GM18861 (cell line): ENCODE results near the gene ECT2L.
A peak's percentile ranks its signal among the peaks of the same experiment; 100 is the strongest.

Experiments used
- ATAC-seq: cut with Tn5 transposase; IDR thresholded peaks from one replicate; pipeline ENCODE4 v1.9.1; 2021; ENCODE audit not compliant: unreplicated experiment

The ECT2L gene

DNA sequence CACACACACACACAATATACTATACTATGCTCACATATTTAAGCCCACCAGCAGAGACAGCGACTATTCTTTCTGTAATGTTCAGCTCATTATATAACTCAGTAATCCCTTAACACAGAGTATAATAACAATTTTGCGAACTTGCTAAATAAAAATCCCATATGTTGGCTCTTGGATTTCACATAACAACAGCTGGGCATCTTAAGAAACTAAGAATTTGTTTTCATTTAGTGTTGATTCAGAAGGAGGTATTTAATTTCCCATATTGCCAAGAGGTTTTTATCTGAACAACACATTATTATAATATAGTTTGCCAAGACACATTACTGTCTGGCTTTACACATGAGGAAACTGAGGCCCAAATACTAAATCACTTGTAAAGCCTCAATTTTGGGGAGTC is 7.4 kb downstream of the ECT2L start:
- ATAC-seq = no peak

DNA sequence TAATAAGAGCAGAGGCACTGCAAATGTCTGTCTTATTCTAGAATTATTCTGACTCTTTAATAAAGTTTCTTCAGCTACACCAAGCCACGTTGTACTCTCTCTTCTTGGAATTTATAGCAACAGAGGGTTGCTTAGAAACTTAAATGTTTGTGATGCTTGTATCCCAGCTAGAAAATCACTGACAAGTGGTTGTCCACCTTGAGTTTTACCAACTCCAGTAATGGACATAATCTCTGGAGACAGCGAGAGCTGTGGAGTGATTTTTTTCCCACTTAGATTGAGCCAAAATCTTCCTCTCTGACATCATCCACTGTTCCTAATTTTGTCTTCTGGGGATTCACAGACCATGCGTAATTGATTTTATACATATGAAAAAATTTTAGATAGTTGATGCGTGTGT is 8.0 kb downstream of the ECT2L start:
- no peak for ATAC-seq

DNA sequence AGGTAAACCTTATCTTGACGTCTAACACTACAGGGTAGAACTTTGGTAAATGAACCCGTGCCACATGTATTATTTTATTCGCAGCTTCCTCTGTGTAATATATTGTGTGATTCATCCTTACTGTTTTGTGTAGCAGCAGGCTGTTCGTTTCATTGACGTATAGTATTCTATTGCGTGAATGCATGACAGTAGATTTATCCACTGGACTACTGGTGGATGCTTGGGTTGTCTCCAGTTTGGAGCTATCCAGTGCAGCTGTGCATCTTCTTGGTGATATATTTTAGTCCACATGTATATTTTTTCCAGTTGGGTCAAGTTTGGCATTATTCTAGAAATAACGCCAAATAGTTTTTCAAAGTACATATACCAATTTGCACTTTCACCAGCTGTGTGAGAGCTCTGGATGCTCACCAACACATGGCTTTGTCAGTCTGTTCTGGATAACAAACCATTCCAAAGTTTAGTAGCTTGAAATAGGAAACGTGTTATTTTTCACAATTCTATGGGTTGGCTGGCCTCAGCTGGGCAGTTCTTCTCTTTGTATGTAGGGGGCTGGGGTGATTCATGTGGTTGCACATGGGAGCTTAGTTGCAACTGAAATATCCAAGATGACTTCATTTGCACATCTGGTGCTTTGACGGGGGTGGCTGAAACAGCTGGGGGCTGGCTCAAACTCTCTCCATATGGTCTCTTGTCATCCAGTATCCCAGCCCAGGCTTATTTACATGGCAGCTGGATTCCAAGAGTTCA is 9.3 kb downstream of the ECT2L start:
- no peak for ATAC-seq

DNA sequence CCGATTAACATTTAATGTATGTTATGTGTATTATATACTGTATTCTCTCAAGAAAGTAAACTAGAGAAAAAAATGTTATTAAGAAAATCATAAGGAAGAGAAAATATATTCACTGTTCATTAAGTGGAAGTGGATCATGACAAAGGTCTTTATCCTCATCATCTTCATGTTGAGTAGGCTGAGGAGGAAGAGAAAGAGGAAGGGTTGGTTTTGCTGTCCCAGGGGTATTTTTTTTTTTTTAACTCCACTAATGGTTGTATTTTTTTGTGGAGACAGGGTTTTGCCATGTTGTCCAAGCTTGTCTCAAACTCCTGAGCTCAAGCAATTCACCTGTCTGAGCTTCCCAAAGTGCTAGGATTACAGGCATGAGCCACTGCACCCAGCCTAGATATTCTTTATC is 11.0 kb downstream of the ECT2L start:
- ATAC-seq = no peak

DNA sequence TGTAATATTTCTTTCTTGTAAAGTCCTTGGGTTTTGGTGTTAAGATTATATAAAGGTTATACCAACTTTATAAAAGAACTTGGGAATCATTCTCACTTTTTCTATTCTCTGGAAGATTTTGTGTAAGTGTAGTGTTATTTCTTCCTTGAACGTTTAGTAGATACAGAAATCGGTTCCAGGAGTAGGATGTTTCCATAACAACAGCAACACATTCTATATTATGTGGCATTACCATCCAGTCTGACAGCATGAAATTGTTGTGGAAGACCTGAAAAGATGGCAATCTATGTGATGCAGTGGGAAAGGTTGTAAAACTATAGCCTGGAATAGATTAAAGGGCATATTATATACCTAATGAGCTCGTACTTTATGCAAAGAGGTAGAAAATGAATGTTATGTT is 13.8 kb downstream of the ECT2L start:
- no peak for ATAC-seq

DNA sequence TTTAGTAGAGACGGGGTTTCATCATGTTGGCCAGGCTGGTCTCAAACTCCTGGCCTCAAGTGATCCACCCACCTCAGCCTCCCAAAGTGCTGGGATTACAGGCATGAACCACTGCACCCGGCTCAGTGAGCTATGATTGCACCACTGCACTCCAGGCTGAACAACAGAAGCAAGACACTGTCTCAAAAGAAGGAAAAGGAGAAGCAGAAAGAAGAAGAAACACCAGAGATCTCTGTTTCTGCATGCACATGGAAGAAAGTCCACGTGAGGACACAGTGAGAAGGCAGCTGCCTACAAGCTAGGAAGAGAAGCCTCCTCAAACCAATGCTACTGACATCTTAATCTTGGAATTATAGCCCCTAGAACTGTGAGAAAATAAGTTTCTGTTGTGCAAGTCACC is 16.0 kb downstream of the ECT2L start:
- ATAC-seq = no peak

DNA sequence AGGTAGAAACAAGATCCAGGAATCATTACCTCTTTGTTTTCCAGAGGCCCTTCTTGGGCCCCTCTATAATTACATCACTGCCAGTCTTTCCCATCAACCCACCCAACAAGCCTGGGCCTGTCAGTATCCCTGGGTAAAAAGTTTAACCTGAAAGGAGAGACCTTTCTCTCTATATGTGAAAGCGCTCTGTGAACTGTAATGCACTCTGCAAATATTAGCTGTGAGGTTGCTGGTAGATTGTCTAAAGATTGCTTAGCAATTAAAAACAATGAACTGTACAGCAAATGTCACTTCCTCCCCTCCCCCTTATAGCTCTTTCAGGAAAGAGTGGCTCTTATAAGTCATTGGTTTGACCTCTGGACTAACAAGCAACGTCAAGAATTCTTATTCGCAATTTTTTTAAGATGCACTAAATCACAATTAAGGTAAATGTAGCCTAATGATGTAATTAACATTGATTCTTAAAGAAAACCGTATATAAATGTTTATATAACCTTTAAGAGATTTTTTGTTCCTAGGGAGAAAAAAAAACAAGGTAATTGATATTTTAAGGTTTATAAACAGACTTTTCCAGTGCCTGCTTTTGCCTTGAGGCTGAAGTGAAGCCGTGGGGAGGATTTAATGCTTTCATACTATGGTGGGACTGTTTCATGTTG is 18.4 kb downstream of the ECT2L start:
- ATAC-seq = no peak

DNA sequence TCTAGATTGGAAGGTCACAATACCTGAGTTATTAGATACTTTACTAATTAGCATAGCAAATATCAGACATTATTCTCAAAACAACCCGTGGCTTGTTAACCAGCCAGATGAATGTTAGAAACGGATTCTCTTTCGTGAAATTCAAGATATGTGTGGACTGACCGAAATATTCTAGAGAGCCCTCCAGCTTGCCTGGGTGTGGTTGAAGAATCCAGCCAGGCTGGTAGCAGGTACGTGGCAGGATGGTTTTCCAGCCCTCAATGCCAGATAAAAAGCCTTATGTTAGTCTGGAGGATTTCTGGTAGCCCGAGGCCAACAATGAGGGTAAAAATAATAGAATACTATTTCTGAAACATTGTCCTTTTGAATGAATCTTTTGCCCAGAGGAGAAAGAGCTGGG is 19.3 kb downstream of the ECT2L start:
- ATAC-seq = no peak

DNA sequence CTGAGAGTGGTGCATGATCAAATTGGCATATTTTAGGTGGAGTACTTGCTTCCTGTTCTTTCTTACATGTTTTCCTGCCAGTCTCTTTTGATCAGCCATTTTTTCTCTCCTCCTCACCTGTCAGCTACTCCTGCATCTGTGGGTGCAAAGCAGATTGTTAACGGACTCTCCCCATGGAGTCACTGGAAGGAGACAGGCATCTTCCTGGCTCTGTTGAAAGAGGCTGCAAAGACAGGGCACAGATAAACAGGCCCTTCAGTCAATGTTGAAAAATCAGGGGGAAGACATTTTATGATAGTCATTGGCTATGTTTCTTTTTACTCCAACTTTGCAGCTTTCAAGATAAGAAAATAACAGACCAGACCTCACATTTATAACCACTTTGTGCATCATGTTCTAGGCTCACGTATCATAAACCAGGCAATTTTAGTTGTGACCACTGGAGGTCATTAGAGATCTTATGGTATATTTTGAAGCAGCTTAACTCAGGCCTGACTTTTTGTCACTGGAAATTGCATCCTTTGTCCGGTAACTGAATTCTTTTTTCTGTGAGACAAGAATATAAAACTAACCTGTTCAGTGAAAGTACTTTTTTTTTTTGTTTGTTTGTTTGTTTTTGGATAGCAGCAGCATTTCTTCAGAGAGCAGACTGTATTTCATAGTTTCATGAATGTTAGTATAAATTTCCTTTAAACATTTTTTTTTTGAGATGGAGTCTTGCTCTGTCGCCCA is 20.1 kb downstream of the ECT2L start:
- peak; percentile 56 for ATAC-seq

DNA sequence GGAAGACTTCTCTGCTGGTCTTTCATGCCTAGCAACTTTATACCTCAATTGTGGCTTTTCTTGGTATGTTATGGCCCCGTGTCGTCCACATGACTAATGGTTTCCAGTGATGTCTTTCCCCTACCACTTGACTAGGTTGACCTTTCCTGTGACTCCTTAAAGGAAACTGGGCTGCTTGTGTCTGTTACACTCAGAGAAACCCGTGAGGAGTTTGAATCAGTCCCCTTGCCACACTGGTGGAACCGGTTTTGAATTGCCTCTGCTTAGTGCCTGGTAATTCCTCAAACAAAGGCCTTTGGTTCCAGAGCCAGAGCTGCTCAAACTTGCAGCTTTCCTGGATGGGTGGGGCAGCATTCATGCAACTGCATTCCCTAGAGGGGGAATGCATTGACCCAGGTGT is 21.9 kb downstream of the ECT2L start:
- ATAC-seq = no peak

DNA sequence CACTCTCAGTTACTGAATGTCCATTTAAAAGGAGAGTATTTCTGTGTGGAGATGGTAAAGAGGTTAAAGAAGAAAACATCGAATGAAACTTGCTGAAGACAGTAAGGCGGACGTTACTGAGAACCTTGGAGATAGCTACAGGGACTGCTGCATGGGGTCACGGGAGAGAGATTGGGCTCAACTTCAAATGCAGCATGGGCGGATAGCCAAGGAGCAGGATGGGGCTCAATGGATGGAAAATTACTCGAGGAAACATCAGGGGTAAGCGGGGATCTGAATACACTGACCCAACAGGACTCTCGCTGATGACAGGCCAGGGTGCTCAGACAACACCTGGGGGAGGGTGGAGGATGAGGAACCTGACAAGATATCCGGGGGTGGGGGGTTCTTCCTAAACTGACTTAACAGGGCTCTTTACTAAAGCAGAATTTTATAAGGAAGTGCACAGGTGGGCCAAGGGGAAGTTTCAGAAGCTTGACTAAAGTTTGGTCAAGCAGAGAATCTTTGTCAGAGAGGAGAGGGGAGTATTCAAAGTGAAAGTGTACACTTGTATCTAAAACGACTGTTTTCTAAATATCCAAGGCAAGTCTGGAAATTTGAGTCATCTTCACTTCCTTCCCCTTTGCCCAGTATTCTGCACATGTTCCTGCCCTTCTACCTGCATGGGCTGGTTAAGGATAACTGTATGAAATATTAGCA is 22.8 kb downstream of the ECT2L start:
- ATAC-seq = peak; percentile 75

DNA sequence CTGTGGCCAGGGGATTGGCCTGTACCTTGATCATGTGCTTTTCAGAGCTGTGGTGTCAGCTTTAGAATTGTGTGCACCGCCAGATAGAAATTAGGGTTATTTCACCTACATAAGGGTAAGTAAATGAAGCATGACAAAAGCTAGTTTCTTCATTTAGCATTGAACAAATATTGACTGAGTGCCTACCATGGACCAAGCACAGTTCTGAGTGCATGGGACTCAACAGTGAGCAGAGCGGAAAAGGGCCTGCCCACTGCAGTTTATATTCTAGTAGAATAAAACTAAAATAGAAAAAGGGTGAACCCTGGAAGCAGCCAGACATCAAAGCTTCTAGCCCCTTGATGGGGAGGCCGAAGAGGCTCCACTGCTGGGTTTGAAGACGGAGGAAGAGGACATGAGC is 25.6 kb downstream of the ECT2L start:
- no peak for ATAC-seq

DNA sequence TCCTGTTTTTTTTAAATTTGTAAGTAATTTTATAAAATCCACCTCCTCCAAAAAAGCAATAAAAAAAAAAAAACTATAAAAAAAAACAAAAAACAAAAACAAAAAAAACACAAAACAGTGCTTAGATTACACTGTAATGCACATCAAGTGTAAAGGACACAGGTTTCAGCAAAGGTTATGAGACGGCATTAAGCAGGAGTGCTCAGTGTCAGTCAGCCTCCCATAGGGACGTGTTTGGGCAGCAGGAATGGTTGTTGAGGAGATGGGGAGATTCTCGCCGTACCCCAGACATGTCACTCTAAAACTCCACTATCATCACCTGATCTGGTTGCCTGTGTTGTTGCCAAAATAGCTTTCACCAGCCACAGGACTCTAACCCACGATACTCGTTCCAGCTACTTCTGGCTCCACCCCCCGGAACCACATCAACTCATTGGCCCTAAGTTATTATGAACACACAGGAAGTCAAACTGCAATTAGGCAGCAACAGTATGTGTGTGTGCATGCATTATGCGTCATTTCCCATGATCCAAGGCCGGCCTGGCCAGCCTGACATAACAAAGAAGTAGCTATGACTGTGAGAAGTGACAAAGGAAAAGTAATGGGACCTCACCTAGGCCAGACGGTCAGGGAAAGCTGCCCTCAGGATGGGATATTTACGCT is 28.7 kb downstream of the ECT2L start:
- ATAC-seq = no peak

DNA sequence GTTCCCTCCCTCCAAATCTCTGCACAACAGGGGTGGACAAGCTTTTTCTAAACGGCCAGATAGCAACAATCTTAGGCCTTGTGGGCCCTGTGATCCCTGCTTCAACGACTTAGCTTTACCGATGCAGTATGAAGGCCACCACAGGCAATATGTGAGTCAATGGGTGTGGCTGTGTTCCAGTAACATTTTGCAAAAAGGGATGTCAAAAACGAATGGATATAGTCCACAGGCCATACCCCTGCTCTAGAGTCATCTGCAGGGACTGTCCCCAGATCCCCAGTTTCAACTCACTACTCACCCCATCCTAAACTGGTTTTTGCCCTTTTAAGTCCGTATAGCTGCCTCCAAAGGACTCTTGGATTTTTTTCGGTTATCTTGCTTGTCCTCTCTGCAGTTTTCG is 34.4 kb downstream of the ECT2L start:
- no peak for ATAC-seq

DNA sequence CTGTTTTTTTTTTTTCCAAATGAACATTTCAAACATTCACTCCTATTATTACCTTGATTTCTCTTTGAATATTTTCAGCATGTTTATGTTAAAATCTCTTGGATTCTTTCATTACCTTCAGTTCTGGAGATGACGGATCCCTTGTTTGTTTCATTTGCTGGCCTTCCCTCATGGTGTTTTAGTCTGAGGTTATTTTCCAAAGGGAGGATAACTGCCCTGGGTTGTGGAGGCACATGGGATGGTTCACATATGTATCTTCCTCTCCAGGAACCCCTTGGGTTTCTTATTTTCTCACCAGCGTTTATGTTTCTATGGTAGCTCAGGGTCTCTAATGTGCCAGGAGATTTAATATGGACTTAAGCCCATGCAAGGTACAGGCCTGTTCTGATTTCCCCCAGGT is 36.3 kb downstream of the ECT2L start:
- no peak for ATAC-seq

DNA sequence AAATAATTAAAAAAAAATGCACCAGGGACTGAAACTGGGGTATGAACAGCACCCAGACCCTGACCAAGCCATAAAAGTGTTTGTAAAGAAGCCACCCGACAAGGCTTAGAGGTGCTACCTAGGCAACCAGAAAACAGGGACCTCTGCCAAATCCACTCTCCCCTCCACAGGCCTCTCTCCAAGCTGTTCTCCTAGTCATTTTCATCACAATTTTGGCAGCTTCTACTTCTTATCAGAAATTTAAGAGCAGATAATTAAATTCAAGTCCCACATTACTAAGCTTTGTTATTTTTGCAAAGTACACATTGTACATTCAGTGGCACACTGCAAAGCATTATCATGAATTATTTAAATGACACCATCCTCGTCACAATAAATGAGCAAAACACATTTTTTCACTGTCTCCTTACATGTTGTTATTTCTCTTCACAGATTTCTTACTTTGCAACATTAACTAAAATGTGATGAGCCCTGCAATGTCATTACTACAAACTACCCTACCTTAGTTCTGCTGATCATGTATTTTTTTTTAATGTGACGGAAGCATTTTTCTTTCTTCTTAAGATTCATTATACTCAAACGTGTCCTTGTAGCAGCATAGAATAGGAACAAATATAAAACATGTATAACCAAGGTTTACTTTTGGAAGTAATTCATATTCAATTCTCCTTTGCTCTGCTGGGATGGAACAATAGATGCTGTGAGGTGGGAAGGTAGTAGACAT is 38.1 kb downstream of the ECT2L start:
- ATAC-seq = no peak

DNA sequence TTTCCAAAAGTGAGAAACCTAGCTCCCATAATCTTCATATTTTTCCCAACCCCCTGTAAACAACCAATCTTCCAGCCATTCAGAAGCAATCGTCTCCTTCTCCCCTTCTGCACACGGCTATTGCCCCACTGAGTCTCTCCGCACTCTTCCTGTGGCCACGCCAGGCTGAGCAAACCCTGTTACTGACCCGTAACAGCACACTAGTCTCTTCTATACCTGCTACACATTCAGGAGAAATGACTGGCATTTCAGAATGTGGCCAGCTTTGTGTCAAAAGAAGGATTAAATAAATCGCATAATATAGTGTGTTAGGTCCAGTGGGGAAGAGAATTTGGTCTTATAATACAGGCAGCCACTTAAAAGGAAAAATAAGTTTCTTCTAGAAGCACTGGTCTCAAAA is 41.4 kb downstream of the ECT2L start:
- ATAC-seq = no peak

DNA sequence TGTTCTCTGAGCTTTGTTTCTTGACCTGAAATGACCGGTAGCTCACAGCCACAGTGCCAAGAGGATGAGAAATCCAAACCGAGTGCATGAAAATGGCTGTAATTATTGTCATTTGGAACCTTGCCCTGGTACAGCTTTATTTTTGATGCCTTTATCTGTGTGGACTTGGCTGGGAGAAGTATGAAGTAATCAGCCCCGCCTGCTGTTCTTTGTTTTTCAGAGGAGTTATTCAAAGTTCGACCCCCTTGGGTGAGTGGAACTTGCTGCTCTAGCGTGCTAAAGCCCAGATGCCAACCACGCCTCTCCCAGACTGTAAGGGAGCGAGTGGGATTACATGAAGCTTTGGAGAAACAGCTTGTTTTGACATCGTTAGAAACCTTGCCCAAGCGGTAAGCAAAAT is 48.3 kb downstream of the ECT2L start:
- ATAC-seq = no peak

DNA sequence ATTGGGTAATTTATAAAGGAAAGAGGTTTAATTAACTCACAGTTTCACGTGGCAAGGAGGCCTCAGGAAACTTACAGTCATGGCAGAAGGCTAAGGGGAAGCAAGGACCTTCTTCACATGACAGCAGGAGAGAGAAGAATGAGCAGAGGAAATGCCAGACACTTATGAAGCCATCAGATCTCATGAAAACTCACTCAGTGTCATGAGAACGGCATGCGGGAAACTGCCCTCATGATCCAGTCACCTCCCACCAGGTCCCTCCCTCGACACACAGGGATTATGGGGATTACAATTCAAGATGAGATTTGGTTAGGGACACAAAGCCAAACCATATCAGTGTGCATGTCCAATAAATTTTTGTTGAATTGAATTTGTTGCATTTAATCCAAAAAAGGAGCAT is 52.0 kb downstream of the ECT2L start:
- no peak for ATAC-seq

DNA sequence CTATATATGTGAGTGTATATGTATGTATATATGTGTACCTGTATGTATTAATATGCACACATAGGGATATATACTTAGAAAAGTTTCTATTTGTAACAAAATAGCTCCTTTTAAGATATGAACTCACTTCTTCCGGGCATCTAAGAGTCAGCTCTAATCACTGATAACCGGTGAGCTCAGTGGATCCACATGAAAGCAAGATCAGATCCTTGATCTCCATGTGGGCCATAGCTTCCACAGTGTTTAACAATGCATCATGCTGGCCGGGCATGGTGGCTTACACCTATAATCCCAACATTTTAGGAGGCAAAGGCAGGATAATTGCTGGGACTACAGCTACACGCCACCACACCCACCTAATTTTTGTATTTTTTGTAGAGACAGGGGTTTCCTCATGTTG is 52.6 kb downstream of the ECT2L start:
- ATAC-seq = no peak
